CD4-positive, alpha-beta memory T cell (primary cell): ENCODE measurements around the gene FBXO33. TPM values are rescaled to one million over a fixed set of nuclear protein-coding genes. Genes with fewer than 3 reads are reported as not detected.

Experiments
- CTCF ChIA-PET: fragments of 350-600 bp; sonication (Branson Sonifier 250); formaldehyde crosslinking; loops from one replicate; lab custom pipeline; 2021; ENCODE audit warnings: inconsistent platforms; ENCODE audit not compliant: partially characterized antibody; lab: Charles Lee
- POLR2A ChIA-PET: fragments of 350-600 bp; sonication (Branson Sonifier 250); formaldehyde crosslinking; loops from one replicate; lab custom pipeline; 2021; ENCODE audit not compliant: partially characterized antibody; lab: Charles Lee
- DNase-seq, 5 donors: peaks; one replicate each; pipeline versions ENCODE4 v3.0.0 to v3.0.0-alpha.2; 2020 to 2022; ENCODE audit warnings: mixed read lengths in 1 of 5
- H3K27ac ChIP-seq: one replicate; pipeline ENCODE4 v1.7.0; 2013; ENCODE audit warnings: low read depth, low read length
- H3K27me3 ChIP-seq: 2 replicates; pipeline ENCODE4 v1.7.0; 2013; ENCODE audit warnings: mild to moderate bottlenecking, low read length, moderate library complexity; ENCODE audit not compliant: insufficient read depth
- H3K36me3 ChIP-seq: 2 replicates; pipeline ENCODE4 v1.7.0; 2013; ENCODE audit warnings: mild to moderate bottlenecking, low read length, moderate library complexity; ENCODE audit not compliant: insufficient read depth
- H3K4me1 ChIP-seq: 2 replicates; pipeline ENCODE4 v1.7.0; 2013; ENCODE audit warnings: mild to moderate bottlenecking, low read length, moderate library complexity; ENCODE audit not compliant: insufficient read depth
- H3K4me3 ChIP-seq, 2 donors: one replicate each; pipeline ENCODE4 v1.7.0; 2013; ENCODE audit warnings: low read length in 2 of 2, mild to moderate bottlenecking in 1 of 2
- H3K9me3 ChIP-seq, 2 donors: one replicate each; pipeline ENCODE4 v1.7.0; 2013; ENCODE audit warnings: low read length in 2 of 2, control low read depth in 1 of 2; ENCODE audit not compliant: control insufficient read depth in 1 of 2
- H3K27ac Mint-ChIP-seq, 7 donors: one replicate each; pipeline ENCODE4 v1.8.0; 2020 to 2021; ENCODE audit warnings: mixed read lengths in 7 of 7, mild to moderate bottlenecking in 6 of 7, inconsistent platforms in 3 of 7, moderate library complexity in 3 of 7
- H3K27me3 Mint-ChIP-seq, 2 donors: one replicate each; pipeline ENCODE4 v1.8.0; 2020 to 2021; ENCODE audit warnings: mixed read lengths in 2 of 2
- H3K36me3 Mint-ChIP-seq, 2 donors: one replicate each; pipeline ENCODE4 v1.8.0; 2020 to 2021; ENCODE audit warnings: mixed read lengths in 2 of 2, inconsistent platforms in 1 of 2, mild to moderate bottlenecking in 1 of 2
- H3K4me1 Mint-ChIP-seq, 4 donors: one replicate each; pipeline ENCODE4 v1.8.0; 2020 to 2021; ENCODE audit warnings: mixed read lengths in 4 of 4, mild to moderate bottlenecking in 1 of 4
- H3K4me3 Mint-ChIP-seq, 8 donors: one replicate each; pipeline ENCODE4 v1.8.0; 2020 to 2021; ENCODE audit warnings: mixed read lengths in 8 of 8, mild to moderate bottlenecking in 7 of 8, moderate library complexity in 6 of 8, inconsistent platforms in 3 of 8
- H3K9me3 Mint-ChIP-seq, 8 donors: one replicate each; pipeline ENCODE4 v1.8.0; 2020 to 2021; ENCODE audit warnings: mixed read lengths in 8 of 8, mild to moderate bottlenecking in 5 of 8, inconsistent platforms in 3 of 8, moderate library complexity in 1 of 8
- intact Hi-C: fragments of 100-400 bp; cut with micrococcal nuclease; formaldehyde crosslinking; loops from one replicate; pipeline ENCODE4 v1.15.1; 2023
- polyA plus RNA-seq, 2 donors: library from polyadenylated mRNA; unstranded; fragments of 300-500 nt; fragmentation: Illumina TruSeq; gene quantifications; one replicate each; pipeline ENCODE4 v1.2.3, GENCODE V29; 2021
- total RNA-seq, 2 experiments: library from RNA; stranded (reverse); gene quantifications; one replicate each; pipeline ENCODE4 v1.2.3, GENCODE V29; 2021

Gene FBXO33
- total and polyA plus RNA-seq, 4 experiments from 2014 or later = 15.0 to 21.5 (median 18.7) TPM

DNA sequence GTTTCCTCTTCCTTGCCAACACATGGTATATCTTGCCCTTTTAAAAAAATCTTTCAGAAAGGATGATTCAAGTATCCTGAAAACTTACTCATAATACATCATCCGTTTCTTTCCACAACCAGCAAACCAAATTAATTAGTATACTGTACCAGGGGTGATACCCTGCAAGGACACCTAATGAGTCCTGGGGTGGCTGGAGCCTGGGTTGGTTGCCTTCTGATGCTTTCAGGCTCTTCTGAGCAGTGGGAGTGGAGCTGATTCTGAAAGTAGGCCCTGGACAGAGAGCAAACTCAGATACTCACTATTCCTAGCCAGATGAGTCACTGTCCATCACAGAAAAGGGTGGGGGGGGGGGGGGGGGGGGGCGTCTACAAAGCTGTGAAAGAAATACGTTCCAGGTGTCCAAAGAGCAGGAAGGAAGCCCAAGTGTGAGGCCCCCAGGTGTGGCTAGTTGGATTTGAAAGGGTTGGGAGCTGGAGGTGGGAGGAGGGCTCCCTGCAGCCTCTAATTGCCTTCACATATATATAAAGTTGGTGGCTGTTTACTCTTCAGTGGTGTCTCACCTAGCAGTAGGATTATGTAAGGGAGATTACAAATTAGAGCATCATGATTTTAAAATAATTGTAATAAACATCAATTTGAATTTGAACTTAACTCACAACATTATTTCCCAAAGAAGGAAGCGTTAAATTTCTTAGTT lies 36.5 kb downstream of the FBXO33 start:
- no peak for DNase-seq
- Mint-ChIP-seq H3K4me1 (no peaks in the 10 kb centered on the region), H3K27me3 (no peaks in the 10 kb centered on the region), H3K4me3 (no peak overlapping the region), H3K36me3 (peaks cover 34 to 35% of the 10 kb centered on the region in 2 donors), H3K27ac (peak overlapping the region in 5 of 7 donors; percentile 25 to 55 (median 42)), H3K9me3 (no peaks in the 10 kb centered on the region)
- Histone ChIP-seq H3K27ac (no peak overlapping the region), H3K4me3 (no peak overlapping the region), H3K27me3 (no peaks in the 10 kb centered on the region), H3K4me1 (no peaks in the 10 kb centered on the region), H3K36me3 (peaks cover 25% of the 10 kb centered on the region), H3K9me3 (no peaks in the 10 kb centered on the region)
- intact Hi-C loops = no loop called here
- CTCF ChIA-PET = no interaction called here
- POLR2A ChIA-PET = no interaction called here

DNA sequence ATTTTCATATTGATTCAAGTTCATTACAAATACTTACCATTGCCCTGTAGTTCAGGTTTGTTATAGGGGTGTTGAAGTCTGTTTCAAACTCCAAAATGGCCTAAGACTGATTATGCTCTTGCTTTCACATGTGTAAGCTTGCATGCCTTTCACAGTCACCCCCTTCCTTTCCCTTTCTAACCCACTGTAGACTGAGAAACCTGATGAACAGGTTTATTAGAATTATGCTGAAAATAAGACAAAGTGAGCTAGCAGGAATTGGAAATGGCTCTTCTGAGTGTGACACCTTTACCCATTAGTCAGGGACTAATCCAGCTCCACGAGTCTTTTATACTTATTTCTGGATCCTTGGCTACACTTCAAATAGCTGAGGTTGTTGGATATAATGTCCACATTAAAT lies 38.9 kb downstream of the FBXO33 start:
- H3K4me3 ChIP-seq = no peak overlapping the region
- no peak overlapping the region for H3K27ac ChIP-seq
- ChIA-PET POLR2A (interaction anchor here (1.2 to 2.1 kb wide), 2 partner anchors 23 to 38 kb away, joined by 4 to 7 read pairs; partner anchors contain the start of gene FBXO33), CTCF (no interaction called here)
- no peaks in the 10 kb centered on the region for H3K27me3 ChIP-seq
- no peak for DNase-seq
- no peaks in the 10 kb centered on the region for H3K9me3 ChIP-seq
- H3K27me3 Mint-ChIP-seq = no peaks in the 10 kb centered on the region
- H3K4me1 ChIP-seq = no peaks in the 10 kb centered on the region
- H3K4me3 Mint-ChIP-seq = no peak overlapping the region
- H3K36me3 ChIP-seq = peaks cover 3% of the 10 kb centered on the region
- H3K27ac Mint-ChIP-seq = peak overlapping the region in 1 of 7 donors; percentile 55
- intact Hi-C loops = loop anchor here (5.0 kb wide), 1 partner anchor 34 kb away; no protein-coding TSS in a partner anchor
- H3K4me1 Mint-ChIP-seq = peaks cover 0 to 4% (median 0%) of the 10 kb centered on the region in 4 donors
- H3K36me3 Mint-ChIP-seq = peaks cover 19 to 25% of the 10 kb centered on the region in 2 donors
- no peaks in the 10 kb centered on the region for H3K9me3 Mint-ChIP-seq

DNA sequence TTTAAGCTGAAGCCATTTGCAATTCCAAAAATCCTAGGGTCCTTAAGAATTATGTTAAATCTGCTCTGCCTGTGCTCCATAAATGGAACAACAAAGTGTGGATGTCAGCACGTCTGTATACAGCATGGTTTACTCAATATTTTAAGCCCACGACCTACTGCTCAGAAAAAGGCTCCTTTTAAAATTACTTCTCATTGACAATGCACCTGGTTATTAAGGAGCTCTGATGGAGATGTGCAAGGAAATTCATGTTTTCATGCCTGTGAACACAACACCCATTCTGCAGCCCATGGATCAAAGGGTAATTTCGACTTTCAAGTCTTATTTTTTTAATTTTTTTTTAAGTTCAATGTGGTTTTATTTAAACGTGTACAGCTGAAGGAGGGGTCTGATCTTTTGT lies 48.1 kb downstream of the FBXO33 start:
- H3K4me1 ChIP-seq = peaks cover 23% of the 10 kb centered on the region
- Mint-ChIP-seq H3K9me3 (no peaks in the 10 kb centered on the region), H3K27ac (no peak overlapping the region), H3K27me3 (no peaks in the 10 kb centered on the region), H3K36me3 (peaks cover 1 to 12% of the 10 kb centered on the region in 2 donors), H3K4me3 (no peak overlapping the region), H3K4me1 (peaks cover 18 to 30% (median 22%) of the 10 kb centered on the region in 4 donors)
- no peak for DNase-seq
- no peak overlapping the region for H3K4me3 ChIP-seq
- H3K27ac ChIP-seq = no peak overlapping the region
- H3K36me3 ChIP-seq = no peaks in the 10 kb centered on the region
- H3K27me3 ChIP-seq = no peaks in the 10 kb centered on the region
- POLR2A ChIA-PET = interaction anchor here (0.6 to 1.6 kb wide), 2 partner anchors 48 to 49 kb away, joined by 3 to 5 read pairs; partner anchors contain the start of gene FBXO33
- intact Hi-C loops = no loop called here
- CTCF ChIA-PET = no interaction called here
- H3K9me3 ChIP-seq = no peaks in the 10 kb centered on the region

DNA sequence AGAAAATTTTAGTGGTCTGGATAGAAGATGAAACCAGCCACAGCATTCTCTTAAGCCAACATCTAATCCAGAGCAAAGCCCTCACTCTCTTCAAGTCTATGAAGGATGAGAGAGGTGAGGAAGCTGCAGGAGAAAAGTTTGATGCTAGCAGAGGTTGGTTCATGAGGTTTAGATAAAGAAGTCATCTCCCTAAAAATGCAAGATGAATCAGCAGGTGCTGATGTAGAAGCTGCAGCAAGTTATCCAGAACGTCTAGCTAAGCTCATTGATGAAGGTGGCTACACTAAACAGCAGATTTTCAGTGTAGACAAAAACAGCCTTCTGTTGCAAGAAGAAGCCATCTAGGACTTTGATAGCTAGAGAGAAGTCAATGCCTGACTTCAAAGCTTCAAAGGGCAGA lies 48.5 kb downstream of the FBXO33 start:
- Mint-ChIP-seq H3K4me3 (no peak overlapping the region), H3K36me3 (peaks cover 1 to 10% of the 10 kb centered on the region in 2 donors), H3K27ac (peak overlapping the region in 1 of 7 donors; percentile 47), H3K27me3 (no peaks in the 10 kb centered on the region), H3K9me3 (no peaks in the 10 kb centered on the region), H3K4me1 (peaks cover 18 to 30% (median 22%) of the 10 kb centered on the region in 4 donors)
- H3K4me3 ChIP-seq = no peak overlapping the region
- intact Hi-C loops = no loop called here
- H3K27me3 ChIP-seq = no peaks in the 10 kb centered on the region
- peaks cover 23% of the 10 kb centered on the region for H3K4me1 ChIP-seq
- ChIA-PET POLR2A (interaction anchor here (1.6 kb wide), 1 partner anchor 48 kb away, joined by 5 read pairs; the partner anchor contains the start of gene FBXO33), CTCF (interaction anchor here (0.7 kb wide), 1 partner anchor 48 kb away, joined by 4 read pairs; the partner anchor contains the start of gene FBXO33)
- H3K27ac ChIP-seq = no peak overlapping the region
- no peaks in the 10 kb centered on the region for H3K9me3 ChIP-seq
- H3K36me3 ChIP-seq = no peaks in the 10 kb centered on the region
- no peak for DNase-seq

DNA sequence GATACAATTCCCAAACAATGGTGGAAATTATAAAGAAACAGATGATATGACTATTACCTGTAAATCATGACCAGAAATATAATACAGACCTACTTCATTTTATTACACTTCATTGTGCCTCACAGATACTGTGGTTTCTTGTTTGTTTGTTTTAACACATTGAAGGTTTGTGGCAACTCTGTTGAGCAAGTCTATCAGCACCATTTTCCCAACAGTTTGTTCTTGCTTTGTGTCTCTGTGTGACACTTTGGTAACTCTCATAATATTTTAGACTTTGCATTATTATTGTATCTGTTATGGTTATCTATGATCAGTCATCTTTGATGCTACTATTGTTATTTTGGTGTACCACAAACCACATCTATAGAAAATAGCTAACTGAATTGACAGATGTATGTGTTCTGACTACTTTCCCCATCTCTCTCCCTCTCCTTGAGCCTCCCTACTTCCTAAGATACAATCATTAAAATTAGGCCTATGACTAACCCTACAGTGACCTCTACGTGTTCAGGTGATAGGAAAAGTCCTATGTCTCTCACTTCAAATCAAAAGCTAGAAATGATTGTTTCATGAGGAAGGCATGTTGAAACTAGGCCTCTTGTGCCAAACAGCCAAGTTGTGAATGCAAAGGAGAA lies 49.1 kb downstream of the FBXO33 start:
- Mint-ChIP-seq H3K27me3 (no peaks in the 10 kb centered on the region), H3K36me3 (peaks cover 1 to 4% of the 10 kb centered on the region in 2 donors), H3K4me3 (peak overlapping the region in 5 of 8 donors; percentile 4 to 53 (median 6)), H3K4me1 (peaks cover 18 to 30% (median 22%) of the 10 kb centered on the region in 4 donors), H3K9me3 (no peaks in the 10 kb centered on the region), H3K27ac (peak overlapping the region in 4 of 7 donors; percentile 3 to 67 (median 34))
- Histone ChIP-seq H3K36me3 (no peaks in the 10 kb centered on the region), H3K4me1 (peaks cover 23% of the 10 kb centered on the region), H3K27me3 (no peaks in the 10 kb centered on the region), H3K4me3 (no peak overlapping the region), H3K27ac (no peak overlapping the region), H3K9me3 (no peaks in the 10 kb centered on the region)
- intact Hi-C loops = no loop called here
- ChIA-PET CTCF (interaction anchor here (0.7 to 1.0 kb wide), 2 partner anchors 49 to 329 kb away, joined by 3 to 4 read pairs; partner anchors contain the start of gene FBXO33), POLR2A (interaction anchor here (1.6 kb wide), 1 partner anchor 49 kb away, joined by 5 read pairs; the partner anchor contains the start of gene FBXO33)
- DNase-seq = peak in 4 of 5 donors; percentile 40 to 52 (median 45)

DNA sequence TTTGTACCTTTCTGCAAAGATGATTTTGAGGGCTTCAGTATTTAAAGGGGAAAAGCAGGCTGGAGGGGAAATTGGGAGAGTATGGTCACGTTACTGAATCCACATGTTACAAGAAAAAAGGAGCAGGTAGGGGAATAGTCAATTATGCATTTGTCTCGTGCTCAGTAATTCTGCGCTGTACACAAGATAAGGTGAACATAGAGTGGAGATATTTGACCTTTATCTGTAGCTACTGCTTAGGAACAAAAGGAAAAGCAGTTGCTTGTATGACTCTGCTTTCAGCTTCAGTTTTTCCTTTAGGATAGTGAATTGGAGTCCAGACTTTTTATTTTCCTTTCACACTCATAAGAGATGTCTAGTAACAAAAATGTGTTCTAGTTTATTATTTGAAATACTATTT lies 49.8 kb downstream of the FBXO33 start:
- intact Hi-C loops = no loop called here
- Mint-ChIP-seq H3K4me3 (peak overlapping the region in 2 of 8 donors; percentile 14 to 18), H3K27me3 (no peaks in the 10 kb centered on the region)

DNA sequence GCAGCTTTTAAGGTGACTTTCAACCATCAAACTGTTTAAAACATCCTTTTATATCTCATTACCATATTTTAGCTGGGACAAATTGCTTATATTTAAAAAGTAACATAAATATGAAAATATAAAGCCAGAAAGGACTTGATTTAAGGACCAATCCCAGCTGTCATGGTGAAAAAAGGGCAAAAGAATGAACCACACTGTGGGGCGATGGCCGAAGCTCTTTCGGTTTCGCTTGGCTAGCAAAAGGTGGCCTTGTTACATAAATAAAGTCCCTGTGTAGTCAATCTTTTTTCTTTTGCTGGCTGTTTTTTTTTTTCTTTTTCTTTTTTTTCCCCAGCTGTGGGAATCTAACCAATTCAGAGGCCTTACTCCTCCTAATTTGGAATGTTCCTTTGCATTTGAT lies 50.9 kb downstream of the FBXO33 start:
- Mint-ChIP-seq H3K27me3 (no peaks in the 10 kb centered on the region), H3K4me3 (no peak overlapping the region), H3K4me1 (peaks cover 18 to 30% (median 22%) of the 10 kb centered on the region in 4 donors), H3K27ac (no peak overlapping the region), H3K9me3 (no peaks in the 10 kb centered on the region), H3K36me3 (peaks cover 0 to 5% of the 10 kb centered on the region in 2 donors)
- Histone ChIP-seq H3K4me1 (peaks cover 23% of the 10 kb centered on the region), H3K36me3 (no peaks in the 10 kb centered on the region), H3K4me3 (no peak overlapping the region), H3K9me3 (no peaks in the 10 kb centered on the region), H3K27me3 (no peaks in the 10 kb centered on the region), H3K27ac (no peak overlapping the region)
- ChIA-PET CTCF (no interaction called here), POLR2A (no interaction called here)
- intact Hi-C loops = no loop called here
- no peak for DNase-seq

More for the DNA sequence above, 49.8 kb downstream of the FBXO33 start:
- Mint-ChIP-seq H3K9me3 (no peaks in the 10 kb centered on the region), H3K4me1 (peaks cover 18 to 30% (median 22%) of the 10 kb centered on the region in 4 donors), H3K27ac (peak overlapping the region in 3 of 7 donors; percentile 3 to 76 (median 53)), H3K36me3 (peaks cover 1 to 4% of the 10 kb centered on the region in 2 donors)
- POLR2A ChIA-PET = no interaction called here
- Histone ChIP-seq H3K4me3 (no peak overlapping the region), H3K27me3 (no peaks in the 10 kb centered on the region), H3K36me3 (no peaks in the 10 kb centered on the region), H3K27ac (no peak overlapping the region), H3K9me3 (no peaks in the 10 kb centered on the region), H3K4me1 (peaks cover 23% of the 10 kb centered on the region)
- CTCF ChIA-PET = interaction anchor here (1.0 kb wide), 1 partner anchor 328 kb away, joined by 3 read pairs; no protein-coding TSS in a partner anchor
- DNase-seq = no peak
